Hematopoietic multipotent progenitor cell treated with erythropoietin and hydrocortisone succinate and interleukin-3 and kit ligand, for 17 days (in vitro differentiated cells): ENCODE results near the gene SYNE3.

Experiments used
- DNase-seq: peaks from one replicate; pipeline ENCODE4 v3.0.0-alpha.2; 2015; ENCODE audit warnings: low spot score

Gene SYNE3

DNA sequence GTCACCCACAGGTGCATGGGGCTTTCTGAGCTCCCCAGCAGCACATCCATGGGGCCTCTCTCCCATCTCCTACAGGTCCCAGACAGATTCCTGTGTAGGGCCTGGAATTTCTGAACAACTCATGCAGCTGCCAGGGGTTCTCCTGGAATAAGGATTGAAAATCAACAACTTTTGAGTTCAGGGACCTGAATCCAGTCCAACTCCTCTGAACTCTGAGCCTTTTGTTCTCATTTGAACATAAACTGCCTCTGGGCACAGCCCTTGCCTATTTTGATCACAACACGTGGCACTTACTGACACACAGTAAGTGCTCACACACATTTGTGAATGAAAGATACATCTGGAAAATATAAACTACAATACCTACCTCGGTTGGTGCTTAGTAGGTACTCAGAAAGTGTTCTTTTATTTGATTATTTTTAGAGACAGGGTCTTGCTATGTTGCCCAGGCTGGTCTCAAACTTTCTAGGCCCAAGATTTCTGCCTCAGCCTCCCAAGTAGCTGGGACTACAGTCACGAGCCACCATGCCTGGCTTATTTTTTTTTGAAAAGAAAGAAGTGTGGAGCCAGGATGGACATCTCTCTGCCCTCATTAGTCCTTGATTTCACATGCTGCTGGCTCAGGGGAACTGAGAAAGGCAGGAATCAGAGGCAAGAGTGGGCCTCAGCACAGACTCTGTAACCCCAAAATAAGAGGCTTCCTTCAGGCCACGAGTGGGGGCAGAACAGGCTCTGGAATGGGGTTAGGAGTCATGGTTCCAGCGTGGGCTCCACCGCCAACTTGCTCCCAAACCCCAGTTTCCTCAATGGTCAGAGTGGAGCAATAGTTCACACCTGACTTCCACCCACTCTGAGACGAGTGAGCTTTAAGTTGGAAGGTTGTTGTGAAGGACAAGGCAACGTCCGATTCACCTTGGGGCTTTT lies 27.0 kb downstream of the SYNE3 start:
- DNase-seq, result no peak

DNA sequence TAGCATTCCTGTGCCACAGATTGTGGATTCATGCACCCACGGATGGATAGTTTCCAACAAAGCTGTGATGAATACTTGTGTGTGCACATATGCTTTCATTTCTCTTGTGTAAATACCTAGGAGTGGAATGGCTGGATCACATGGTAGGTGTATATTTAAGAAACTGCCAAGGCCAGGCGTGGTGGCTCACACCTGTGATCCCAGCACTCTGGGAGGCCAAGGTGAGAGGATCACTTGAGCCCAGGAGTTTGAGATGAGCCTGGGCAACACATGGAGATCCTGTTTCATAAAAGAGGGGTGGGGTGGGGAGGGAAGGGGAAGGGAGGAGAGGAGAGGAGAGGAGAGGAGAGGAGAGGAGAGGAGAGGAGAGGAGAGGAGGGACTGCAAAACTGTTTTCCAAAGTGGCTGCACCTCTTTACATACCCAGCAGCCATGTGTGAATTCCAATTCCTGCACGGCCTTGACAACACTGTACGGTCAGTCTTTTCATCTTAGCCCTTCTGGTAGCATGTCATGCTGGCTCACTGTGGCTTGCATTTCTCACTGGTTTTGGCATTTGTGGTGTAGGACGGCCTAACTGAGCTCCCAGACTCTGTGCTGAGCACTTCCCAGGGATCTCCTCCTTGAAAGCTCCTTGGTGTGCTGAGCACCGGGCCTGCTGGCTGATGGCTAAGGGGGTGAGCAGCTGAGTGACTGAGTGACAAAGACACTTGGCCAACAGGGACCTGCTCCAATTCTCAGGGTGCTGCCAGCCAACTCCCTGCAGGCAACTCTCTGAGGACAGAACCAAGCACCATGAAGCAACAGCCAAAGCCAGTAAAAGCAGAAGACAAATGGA lies 27.9 kb downstream of the SYNE3 start:
- DNase-seq, result no peak

DNA sequence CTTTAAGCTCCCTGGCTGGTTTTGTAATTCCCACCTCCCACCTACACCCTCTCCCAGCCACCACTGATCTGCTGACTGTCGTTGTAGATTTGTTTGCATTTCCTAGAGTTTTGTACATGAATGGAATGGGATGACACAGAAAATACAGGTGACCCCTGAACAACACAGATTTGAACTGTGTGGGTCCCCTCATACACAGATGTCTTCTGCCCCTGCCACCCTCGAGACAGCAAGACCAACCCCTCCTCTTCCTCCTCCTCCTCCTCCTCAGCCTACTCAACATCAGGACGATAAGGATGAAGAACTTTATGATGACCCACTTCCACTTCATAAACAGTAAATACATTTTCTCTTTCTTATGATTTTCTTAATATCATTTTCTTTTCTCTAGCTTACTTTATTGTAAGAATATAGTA lies 28.8 kb downstream of the SYNE3 start:
- DNase-seq, result no peak

DNA sequence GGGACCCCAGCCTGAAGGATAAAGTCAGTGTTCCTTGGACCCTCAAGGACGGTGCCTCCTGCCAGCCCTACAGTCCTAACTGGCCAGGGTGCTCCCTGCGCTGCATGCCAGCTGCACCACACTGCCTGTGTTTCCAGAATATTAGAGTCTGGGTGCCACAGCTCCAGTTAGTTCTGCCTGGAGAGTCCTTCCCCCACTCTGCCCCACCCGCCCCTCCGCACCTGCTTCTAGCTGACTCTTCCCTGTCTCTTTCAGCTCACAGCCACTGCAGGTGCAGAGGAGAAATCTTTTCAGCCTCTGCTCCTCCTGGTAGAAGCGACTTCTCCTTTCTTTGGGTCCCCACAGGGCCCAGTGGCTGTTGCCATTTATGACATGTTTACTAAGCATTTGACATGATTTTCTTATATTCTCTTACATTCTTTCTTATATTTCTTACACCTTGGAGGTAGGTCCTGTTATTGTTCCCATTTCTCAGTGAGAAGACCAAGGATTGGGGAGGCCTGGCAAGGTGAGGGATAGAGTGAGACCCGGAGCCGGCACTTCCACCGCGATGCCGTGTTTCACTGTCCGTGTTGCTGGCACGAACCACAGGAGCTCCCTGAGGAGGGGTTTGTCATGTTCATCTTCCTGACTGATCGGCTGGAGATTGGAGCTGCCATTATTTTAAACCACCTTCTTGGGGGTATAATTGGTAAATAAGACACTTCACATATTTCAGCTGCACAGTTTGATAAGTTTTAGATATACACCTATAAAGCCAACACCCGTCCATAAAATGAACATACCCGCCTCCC lies 29.4 kb downstream of the SYNE3 start:
- DNase-seq, result no peak

DNA sequence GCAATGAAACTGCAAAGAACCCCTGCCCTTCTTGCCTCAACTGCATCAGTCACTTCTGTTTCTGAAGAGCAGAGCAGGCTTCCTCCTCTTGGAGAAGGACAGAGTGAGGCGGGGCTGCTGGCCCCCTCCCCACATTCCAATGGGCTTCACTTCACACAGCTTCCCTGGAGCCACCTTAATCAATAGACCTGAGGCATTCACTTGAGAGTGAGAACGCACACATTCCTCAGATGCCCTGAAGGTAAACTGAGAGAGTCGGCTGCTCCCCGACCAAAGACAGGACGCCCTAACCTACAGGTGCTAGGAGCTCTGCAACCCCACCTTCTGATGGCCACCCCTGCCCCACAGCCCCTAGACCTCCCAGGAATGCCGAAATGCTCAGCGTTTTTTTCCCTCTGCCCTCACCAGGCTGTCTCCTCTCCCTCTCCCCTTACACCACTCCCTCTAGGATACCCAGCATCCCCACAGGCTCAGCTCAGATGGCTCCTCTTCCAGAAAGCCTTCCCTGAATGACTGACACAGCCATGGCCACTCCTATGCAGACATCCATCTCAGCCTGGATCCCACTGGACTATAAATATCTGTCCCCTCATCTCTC lies 31.1 kb downstream of the SYNE3 start:
- DNase-seq, result no peak

DNA sequence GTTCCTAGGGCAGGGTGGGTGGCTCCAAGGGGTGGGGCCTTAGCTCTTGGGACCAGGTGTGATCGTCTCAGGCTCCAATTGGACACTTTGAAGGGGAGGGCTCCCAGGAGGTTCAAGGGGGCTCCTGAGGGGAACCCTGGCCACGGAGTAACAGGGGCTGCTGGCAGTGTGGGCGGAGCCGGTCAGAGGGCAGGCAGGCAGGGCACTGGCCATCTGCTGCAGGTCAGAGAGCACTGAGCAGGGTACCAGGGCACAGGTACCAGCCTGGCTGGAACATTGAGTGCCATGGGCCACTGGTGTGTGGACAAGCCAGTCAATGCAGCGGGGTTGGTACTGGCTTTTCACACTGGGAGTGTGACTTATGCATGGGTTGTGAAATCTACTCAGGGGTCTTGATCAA lies 32.2 kb downstream of the SYNE3 start:
- no peak for DNase-seq

DNA sequence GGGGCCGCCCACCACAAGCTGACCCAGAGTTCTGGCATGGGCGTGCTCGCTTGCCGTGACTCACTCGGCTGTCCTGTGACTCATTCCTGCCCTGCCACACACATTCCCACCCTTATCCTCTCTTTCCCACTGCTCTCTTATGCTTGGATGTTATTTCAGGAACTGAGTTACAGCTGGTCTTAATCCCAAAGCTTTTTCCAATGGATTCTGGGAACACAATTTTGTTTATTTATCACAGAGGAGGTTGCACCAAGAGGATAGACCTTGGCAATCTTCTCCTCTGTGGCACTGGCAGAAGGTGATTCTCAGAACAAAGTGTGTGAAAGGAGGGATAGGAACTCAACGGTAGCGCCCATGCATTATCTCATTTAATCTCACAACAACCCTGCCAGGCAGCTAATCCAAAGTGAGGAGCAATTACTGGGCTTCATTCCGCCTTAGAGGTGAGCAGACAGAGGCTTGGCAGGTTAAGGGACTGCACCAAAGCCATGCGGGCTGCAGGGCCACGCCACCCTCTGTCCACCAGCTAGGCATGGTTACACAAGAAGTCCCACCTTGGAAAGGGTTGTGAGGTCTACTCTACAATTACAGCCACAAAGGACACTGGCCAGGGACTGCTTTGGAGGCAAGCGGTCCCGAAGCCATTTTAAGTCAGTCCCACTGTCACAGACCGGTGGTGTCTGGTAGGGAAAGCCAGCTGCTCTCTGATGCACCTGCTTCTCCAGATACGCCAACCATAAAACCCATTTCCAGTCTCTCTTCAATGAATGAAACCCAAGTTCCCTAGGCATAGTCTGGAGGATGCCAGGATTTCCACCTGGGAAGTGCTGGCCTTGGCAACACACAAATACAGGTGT lies 32.9 kb downstream of the SYNE3 start:
- DNase-seq, result peak; percentile 43

DNA sequence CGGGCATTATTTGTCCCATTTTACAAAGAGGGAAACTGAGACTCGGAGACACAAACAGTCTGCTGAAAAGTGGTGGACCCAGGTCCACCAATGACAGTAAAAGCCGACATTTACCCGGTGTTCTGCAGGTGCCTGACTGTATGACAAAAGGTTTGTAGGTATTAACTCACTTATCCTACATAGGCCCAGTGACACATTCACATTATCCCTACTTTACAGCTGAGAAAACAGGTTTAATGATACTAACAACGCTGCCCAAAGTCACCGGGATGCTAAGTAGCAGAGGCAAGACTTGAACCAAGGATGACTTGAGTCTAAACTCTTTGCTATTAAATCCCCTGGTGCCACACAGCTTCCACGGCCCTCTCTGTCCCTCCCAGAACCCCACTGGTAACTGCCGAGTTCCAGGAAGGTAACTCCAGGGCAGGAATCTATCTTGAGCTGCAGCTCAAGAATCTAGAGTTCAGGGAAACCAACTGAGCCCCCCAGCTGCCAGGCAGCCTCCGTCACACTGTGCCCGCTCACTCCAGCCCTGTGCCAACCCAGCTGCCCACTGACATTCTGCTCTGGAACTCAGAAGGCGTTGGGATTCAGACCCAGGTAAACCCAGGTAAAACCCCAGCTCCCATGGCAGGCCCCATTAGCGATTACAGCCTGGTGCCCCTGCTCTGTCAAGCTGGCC lies 33.7 kb downstream of the SYNE3 start:
- DNase-seq, result no peak

DNA sequence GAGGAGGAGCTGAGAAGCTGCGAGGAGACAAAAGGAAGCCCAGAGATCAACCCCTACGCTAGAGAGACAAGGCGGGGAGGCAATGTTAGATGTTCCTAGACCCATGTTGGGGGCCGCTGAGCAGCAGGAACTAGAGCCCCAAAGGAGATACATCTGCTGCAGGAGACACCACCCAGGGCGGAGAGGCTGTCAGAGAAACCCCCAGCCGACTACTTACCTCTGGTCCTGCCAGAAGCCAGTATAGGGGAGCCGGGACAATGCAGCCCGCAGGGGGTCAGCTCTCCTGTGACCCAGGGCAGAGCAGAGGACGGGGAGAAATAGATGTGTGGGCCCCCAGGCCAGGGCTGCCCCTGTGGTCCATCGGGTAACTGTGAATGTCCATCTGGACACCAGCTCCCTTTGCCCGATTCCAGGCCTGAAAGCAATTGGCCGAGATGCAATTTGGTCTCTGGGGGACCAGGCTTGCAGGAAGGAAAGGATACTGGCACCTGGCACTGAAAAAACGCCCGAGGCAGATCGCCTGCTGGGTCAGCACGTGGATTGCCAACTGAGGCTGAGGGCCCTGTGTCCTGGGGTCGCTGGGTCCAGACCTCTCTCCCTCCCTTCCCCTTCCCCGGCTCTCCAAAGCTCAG lies 34.9 kb downstream of the SYNE3 start:
- no peak for DNase-seq

DNA sequence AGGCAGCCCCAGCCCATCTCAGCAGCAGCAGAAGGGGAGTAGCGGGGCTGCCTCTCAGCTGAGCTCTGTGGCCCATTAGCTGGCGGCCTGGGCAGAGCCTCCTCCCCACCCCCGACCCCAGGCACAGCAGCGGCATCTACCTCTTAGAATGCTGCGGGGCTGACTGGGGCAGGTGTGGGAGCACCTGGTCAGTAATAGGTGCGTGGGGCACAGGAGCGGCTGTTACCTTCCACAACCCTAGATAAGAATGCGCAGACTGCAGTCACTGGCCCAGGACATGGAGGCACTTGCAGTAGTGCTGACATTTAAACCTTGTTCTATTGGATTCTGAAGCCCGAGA lies 35.6 kb downstream of the SYNE3 start:
- DNase-seq, result no peak

DNA sequence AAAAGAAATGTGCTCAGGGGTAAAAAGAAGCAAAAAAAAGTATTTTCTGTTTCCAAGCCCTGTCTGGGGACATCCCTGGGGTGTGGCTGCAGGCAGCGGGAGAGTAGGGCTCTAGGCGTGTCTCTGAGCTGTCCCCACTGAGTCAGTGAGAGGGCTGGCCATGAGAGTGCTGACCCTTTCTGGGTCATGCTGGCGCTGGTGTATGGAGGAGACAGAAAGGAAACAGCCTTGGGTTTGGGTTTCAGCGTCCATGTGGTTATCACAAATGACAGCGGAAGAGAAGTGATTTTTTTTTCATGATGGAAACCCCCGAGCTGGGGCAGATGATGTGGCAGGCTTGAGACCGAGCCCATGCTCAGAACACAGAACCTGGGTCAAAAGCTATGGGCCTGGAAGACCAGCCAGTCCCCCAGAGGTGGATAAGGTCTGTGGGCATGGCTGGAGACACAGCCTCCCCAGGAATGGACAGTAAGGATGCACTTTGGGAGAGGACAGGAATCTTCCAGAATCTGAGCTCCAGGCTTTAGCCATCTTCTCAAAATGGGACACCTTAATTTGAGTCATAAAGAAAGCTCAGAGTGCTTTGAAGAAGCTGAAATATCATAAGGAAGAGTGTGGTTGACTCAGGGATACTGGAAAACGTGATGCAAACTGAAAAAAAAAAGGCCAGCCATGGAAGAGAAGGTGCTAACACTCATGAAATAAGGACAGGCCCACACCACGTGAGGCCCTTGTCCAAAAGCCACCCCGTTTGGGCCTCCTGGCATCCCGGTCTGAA lies 36.2 kb downstream of the SYNE3 start:
- DNase-seq, result no peak

DNA sequence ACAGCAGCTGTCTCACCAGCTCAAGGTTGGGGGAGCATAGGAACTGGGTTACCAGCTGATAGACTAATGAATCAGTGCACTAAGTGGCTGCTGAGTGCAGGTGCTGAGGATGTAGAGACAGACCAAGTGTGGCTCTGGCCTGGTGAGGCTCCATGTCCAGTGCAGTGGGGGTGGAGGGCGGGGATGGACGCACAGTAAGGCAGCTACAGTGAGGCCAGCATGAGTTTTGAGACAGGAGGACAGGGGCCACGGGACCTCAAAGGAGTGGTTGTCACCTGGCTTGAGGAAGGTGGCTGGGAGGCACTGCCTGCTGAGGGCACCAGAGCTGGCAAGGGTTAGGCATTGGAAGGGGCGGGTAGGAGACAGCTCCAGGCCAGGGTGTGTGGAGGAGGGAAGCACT lies 37.0 kb downstream of the SYNE3 start:
- no peak for DNase-seq

DNA sequence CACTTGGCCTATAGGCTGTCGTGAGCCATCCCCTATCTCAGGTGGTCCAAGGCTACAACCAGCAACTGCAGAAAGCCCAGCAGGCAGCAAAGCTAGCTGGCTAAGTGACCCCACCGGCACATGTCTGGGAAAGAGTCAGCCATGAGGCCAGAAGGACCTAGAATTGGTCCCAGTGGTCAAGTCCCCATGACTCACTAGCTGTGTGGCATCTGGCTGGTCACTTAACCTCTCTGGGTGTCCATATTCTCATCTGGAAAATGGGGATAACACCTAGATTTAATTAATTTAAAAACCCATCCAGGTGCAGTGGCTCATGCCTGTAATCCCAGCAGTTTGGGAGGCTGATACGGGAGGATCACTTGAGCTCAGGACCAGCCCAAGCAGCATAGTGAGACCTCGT lies 37.6 kb downstream of the SYNE3 start:
- no peak for DNase-seq

DNA sequence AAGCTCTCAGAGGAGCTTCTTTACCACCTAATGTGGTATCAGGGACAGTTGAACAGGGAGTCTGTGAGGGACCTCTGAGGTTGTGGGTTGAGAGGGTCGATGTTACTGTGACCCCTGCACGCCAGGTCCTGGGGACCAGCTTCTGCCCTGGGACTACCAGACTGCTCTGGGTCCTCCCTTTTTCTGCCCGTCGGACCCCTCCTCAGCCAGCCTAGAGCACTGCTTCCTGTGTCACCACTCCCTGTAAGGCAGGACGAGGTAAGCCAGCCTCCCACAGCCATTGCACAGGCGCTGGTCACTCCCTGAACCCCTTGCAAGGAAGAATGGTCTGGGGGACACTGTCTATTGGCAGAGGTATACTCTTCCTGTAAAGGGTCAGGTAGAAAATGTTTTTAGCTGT lies 38.1 kb downstream of the SYNE3 start:
- DNase-seq, result no peak

DNA sequence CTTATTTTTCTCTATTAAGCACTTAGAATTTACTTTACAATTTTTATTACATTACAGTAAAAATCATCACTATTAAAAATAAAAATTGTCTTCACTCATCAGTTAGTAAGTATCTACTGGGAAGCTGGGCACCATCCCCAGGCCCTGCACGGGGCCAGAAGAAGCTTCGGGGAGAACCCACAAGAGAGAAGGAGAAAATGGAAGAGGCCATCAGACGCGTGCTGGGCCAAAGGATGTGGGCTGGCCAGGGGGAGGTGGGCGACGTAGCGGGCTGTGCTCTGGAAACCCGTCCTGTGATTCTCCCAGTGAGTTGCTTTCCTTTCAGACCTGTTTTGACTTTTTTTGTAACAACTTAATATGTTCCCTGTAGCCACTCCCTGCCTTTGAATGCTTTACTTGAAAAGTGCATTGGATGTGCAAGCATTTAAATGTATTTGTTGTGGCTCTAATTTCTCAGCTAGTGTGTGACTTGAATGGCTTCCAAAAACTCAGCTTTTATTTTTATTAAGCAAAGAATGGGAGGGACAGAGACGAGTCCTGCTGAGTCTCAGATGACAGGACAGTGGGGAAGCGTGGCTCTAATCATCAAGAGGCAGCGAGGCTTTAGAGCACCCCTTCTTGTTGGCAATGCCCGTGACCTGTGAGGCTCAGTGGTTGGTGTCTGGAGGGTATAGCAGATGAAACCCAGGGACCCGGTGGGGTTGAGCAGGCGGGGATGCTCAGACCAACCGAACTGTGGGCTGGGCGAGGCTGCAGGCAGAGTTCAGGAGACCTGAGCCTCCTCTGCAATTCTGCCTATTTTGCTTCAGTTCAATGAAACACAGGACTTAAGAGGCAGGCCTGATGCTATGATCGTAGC lies 38.8 kb downstream of the SYNE3 start:
- no peak for DNase-seq

DNA sequence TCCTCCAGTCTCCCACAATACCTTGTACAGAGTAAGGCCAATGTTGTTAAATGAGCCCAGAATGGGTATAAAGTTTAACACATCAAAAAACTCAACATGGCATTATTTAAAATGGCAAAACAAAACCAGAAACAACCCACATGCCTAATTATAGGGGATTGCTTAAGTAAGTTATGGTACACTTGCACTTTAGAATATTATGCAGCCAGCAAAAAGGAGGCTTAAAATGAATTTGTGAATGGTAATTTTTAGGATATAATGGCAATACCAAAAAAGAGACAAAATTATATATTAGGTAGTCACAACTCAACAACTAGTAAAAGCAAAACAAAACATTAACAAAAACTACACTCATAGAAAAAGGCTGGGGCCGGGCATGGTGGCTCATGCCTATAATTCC lies 39.7 kb downstream of the SYNE3 start:
- DNase-seq, result no peak

DNA sequence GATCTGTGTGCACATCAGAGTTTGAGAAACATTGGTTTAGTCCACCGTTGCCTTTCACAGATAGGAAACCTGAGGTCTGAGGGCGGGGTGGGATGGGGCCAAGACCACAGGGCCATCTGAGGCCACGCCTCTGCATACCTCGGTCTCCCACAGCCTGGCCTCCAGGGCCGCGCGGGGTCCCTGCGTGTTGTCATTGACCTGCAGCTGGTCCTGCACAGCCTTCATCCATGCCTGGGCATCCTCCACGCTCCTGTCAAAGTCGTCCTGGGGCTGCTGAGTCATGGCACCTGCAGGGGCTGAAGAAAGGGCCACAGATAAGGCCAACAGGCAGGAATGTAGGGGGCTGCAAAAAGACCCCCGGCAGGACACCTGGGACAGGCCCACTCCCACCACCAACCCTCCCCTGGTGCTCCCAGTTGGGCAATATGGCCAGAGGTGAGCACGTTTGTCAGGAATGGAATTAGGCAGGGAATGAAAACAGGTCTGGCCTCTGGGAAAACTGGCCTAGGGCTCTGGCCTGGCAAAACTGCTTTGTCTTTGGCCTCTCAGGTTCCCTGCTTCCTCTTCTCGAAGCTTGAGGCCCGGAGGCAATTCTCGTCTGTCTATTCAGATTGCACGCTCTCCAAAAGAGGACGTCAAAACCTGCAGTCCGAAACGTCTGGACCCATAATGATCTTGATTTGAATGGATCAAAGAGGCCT lies 40.8 kb downstream of the SYNE3 start:
- no peak for DNase-seq

DNA sequence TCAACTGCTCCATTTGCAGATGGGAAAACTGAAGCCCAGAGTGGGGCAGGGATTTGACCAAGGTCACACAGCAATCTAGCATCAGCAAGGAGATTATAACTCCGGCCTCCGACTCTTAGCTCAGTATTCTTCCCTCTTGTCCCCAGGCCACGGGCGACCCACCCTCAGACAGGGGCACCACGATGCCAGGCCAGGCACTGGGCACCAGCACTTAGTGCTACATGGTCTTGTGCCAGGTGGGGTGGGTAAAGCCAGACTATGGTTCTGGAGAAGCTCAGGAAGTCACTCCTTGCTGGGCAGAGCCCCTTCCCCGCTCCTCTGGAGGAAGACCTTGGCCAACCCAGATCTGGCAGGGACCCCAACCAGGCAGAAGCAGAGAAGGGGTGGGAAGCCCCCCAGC lies 41.5 kb downstream of the SYNE3 start:
- DNase-seq, result no peak
